HFF-Myc (cell line): ENCODE measurements around the gene CAB39L.

ENCODE experiments used
- DNase-seq: peaks from one replicate; pipeline ENCODE4 v3.0.0-alpha.2; 2011; ENCODE audit warnings: low read depth; ENCODE audit errors: extremely low read depth
- H3K4me3 ChIP-seq: replicated peaks from 2 replicates; pipeline ENCODE4 v1.5.1; 2011; ENCODE audit warnings: low read depth, mild to moderate bottlenecking, control low read depth, low read length
- TF ChIP-seq, protein P1 (sequence below): IDR thresholded peaks from 2 replicates; pipeline ENCODE4 v1.5.1; 2012; ENCODE audit warnings: mild to moderate bottlenecking, low read depth, low read length, control low read depth; ENCODE audit errors: missing control alignments

CAB39L gene

DNA sequence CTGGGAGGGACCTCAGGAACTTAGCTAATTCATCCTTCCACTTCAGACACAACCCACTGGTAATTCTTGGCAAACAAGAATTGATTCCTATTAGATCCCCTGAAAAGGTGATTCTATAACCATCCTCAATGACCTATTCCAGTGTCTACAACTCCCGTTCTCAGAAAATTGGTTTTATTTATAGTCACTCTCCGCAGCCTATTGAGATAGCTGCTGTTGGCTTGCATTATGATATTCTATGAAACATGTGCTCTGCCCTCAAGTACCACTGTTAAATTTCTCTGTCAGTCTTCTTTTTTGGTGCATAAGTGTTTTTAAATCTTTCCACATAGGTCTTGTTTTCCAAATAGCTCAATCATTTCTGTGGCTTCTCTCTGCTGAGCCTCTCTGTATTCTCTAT, 121.2 kb downstream of the CAB39L start:
- TF ChIP-seq, protein P1, sequence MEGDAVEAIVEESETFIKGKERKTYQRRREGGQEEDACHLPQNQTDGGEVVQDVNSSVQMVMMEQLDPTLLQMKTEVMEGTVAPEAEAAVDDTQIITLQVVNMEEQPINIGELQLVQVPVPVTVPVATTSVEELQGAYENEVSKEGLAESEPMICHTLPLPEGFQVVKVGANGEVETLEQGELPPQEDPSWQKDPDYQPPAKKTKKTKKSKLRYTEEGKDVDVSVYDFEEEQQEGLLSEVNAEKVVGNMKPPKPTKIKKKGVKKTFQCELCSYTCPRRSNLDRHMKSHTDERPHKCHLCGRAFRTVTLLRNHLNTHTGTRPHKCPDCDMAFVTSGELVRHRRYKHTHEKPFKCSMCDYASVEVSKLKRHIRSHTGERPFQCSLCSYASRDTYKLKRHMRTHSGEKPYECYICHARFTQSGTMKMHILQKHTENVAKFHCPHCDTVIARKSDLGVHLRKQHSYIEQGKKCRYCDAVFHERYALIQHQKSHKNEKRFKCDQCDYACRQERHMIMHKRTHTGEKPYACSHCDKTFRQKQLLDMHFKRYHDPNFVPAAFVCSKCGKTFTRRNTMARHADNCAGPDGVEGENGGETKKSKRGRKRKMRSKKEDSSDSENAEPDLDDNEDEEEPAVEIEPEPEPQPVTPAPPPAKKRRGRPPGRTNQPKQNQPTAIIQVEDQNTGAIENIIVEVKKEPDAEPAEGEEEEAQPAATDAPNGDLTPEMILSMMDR: no peak
- no peak for DNase-seq
- H3K4me3 ChIP-seq: no peak overlapping the region

DNA sequence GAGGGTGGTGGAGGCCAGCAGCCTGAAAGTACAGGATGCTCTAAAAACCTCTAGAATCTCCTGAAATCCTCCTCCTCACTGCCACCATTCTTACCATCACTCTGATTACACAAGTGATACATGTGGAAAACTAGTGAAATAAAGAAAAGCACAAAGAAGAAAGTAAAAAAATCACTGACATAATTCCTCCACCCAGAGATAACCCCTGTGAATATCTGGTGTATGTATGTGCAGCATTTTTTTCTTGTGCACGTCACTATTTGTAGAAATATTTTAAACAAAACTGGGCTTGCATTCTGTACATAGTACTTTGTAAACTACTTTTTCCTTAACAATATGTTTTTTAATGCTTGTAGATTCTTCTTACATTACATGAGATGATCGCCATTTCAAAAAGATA, 122.9 kb downstream of the CAB39L start:
- no peak overlapping the region for H3K4me3 ChIP-seq
- TF ChIP-seq, protein P1: no peak
- DNase-seq: no peak

DNA sequence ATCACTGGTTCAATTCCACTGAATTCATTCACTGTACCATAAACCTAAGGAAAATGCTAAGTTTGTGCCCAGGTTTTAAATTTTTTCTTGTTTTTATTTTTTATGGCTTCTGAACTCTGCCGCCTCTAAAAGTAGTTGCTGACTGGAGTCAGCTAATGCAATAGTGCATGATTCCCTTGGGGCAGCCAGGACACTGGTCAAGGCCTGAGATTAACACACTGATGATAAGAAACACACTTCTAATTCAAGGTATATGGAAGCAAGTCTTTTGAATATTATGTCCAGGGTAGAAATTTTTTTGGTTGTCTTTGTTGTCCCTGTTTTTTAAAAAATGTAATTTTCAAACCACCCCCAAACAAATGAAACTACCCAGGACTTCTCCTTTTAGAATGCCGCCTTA, 123.9 kb downstream of the CAB39L start:
- no peak for DNase-seq
- no peak overlapping the region for H3K4me3 ChIP-seq
- TF ChIP-seq, protein P1: no peak

DNA sequence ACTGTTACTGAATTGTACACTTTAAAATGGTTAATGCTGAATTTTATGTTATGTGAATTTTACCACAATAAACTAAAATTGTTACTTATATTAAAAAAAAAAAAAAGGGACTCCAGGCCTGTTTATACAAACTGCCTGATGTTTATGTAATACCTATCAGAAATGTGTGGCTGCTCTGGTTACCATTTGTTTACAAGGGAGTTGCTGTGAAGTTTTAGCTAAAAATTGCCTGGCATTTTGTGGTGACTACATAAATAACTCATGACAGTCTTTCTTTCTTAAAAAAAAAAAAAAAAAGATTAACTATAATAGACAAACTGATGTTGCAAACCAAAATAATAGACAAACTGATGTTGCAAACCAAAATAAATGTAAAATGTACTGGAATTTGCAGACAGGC, 124.3 kb downstream of the CAB39L start:
- DNase-seq: peak; percentile 9
- TF ChIP-seq, protein P1: no peak
- H3K4me3 ChIP-seq: no peak overlapping the region

DNA sequence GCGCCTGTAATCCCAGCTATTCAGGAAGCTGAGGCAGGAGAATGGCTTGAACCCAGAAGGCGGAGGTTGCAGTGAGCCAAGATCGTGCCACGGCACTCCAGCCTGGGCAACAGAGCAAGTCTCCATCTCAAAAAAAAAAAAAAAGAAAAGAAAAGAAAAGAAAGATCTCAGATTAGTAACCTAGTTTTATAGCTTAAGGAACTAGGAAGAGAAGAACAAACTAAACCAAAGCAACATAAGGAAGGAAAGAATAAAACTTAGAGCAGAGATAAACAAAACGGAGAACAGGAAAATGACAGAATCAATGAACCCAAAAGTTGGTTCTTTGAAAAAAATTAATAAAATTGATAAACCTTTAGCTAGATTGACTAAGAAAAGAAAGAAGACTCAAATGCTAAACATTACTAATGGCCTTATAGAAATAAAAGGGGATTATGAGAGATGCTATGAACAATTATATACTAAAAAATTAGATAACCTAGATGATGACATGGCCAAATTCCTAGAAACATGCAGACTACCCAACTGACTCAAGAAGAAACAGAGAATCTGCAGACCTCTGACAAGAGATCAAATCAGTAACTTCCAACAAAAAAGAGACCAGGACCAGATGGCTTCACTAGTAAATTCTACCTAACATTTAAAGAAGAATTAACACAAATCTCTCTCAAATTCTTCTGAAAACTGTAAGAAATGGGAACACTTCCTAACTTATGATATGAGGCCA, 127.9 kb downstream of the CAB39L start:
- H3K4me3 ChIP-seq: no peak overlapping the region
- no peak for DNase-seq
- TF ChIP-seq, protein P1: no peak

DNA sequence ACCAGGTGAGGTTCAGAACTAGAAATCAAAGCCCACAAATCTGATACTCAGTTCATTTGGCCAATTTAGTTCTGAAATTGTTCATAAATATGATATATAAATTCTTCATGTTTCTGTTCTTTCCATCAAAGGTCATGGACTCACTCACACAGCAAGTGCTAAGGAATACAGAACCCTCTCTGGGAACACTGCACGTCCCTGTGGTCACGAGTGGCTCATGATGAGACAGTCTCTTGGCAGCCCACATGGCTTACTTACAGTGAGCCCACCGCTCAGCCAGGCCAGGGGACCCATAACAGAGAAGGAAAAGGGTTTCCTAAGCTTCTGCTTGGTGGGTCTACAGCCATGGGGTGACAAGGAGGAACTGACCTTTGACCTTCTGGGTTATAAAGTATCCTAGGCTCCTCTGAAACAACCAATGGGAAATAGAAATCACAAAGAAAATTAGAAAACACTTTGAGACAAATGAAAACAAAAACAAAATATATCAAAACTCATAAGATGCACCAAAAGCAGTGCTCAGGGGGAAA, 128.8 kb downstream of the CAB39L start:
- H3K4me3 ChIP-seq: no peak overlapping the region
- DNase-seq: no peak
- TF ChIP-seq, protein P1: no peak
